GM12873 (cell line): ENCODE measurements around the gene MB.

ENCODE experiments used
- CTCF ChIP-seq: IDR thresholded peaks from 2 replicates; pipeline ENCODE4 v1.5.1; 2012; ENCODE audit warnings: low read depth, mild to moderate bottlenecking, moderate library complexity, low read length, control low read depth; ENCODE audit not compliant: insufficient read depth; ENCODE audit errors: missing control alignments

MB gene

GRCh38 chr22:35586771-35587170, 30.4 kb downstream of the MB start:
- no peak for TF ChIP-seq CTCF

- peak; percentile 94 for TF ChIP-seq CTCF
These were observed 34.1 kb downstream of the MB start for GRCh38 chr22:35582861-35583670.

DNA sequence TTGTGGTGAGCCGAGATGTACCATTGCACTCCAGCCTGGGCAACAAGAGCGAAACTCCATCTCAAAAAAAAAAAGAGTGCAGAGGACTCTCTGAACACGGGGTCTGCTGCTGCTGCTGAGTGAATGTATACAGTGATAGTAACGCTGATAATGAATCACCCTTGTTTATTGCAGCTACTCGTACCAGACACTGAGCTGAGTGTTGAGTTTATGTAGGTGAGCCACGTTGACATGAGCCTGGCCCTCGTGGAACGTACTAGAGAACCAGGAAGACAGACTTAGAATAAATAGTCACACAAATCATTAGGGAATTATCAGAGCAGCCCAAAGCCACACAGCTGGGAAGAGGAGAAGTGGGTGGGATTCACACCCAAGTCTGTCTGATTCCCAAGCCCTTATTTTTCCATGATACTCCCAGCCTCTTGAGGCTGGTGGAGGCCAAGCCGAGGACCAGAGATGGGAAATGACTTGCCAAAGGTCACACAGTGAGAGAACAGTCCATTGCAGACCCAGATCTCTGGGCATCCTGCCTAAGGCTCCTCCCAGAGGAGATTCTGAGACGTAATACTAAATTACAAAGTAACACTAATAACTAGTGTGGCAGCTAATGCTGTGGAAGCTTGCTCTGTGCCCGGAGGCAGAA, 34.8 kb downstream of the MB start:
- no peak for TF ChIP-seq CTCF

DNA sequence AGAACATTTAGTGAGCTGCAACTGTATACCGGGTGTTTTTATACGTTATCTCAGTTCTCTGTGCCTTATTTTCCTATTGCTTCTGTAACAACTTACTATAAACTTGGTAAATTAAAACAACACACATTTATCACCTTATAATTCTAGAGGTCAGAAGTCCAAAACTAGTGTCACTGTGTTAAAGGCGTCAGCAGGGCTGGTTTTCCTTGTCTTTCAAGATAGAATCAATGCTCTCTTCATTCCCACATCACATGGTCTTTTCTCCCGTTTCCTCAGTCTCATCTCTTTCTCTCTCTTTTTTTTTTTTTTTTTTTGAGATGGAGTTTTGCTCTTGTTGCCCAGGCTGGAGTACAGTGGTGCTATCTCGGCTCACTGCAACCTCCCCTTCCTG, 36.1 kb downstream of the MB start:
- TF ChIP-seq CTCF = no peak

DNA sequence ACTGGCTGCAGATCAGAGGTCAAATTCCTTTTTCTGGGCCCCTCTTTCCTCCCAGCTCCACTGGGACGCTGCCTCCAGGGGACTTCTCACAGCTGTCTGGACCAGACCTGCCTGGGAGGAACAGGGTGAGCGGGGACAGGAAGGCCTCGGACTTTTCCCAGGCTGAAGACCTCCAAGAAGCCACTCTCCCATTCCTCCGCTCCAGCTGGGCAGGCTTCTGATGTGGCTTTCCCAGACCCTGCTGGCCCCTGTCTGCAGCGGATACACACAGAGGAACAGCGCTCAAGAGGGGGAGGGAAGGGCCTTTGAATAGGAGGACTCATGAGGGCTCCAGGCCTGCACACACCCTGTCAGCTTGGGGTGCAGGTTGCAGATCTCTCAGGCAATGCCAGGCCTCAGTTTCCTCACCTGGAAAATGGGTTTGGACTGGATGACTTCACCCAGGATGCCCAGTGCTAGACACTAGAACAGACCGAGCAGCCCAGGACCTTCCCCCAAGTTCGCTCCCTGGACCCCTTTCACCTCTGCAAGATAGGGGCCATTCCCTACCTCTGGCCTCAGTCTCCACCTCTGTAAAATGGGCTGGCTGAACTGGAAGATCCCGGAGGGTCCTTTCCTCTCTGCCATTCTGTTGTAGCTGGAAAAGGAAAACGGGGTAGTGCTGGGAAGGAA, 36.6 kb downstream of the MB start:
- TF ChIP-seq CTCF = no peak

DNA sequence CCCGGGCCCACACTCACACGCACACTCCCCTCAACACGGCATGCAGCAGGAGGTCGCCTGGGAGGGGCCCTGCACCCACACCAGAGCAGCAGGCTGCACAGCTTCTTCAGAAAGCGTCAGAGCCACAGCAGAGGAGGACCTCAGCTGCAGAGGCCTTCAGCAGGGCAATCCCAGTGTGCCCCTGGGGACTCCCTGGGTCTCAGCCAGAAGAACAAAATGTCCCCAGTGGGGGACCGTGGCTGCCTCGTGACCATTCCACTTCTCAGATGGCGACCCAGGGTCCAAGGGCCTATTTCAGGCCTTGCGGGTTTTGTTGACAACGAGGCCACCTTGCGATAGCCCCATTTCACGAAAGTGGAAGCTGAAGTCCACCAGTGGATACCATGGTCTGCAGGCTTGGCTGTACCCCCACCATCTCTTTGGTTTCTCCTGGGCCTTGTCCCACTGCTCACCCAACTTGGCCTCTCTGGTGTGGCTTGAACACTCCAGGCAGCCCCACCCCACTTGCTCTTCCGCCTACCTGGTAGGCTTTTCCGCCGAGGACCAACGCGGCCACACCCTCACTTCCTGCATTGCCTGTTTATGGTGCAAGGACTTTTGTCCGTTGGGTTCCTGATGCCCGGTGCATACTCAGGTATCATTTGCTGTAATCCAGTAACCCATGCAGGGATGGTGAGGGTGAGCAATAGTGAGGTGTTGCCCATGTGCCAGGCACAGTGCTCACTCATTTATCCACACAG, 38.1 kb downstream of the MB start:
- no peak for TF ChIP-seq CTCF
